ENCODE data around the gene DPF1. TPM values are rescaled to one million over a fixed set of nuclear protein-coding genes. Genes with fewer than 3 reads are reported as not detected.

The DPF1 gene
- total RNA-seq, 4 donors from 2014 or later = 0.85 to 4.2 TPM; not detected in 2

- TF ChIP-seq CTCF (IDR thresholded peaks at IDR 0.05) (no peak), POLR2A (IDR thresholded peaks at IDR 0.05) (no peak)
- Histone ChIP-seq H3K4me1 (no peaks in the 10 kb centered on the region), H3K4me3 (no peak overlapping the region), H3K36me3 (no peaks in the 10 kb centered on the region), H3K27ac (no peak overlapping the region), H3K9me3 (no peaks in the 10 kb centered on the region), H3K27me3 (no peaks in the 10 kb centered on the region)
- intact Hi-C loops (cut with DNase I; ENCODE audit: low total_unique reads) = no loop called here
- DNase-seq = no peak
Observed at GRCh38 chr19:38196948-38197656, 26.9 kb downstream of the DPF1 start.

DNA sequence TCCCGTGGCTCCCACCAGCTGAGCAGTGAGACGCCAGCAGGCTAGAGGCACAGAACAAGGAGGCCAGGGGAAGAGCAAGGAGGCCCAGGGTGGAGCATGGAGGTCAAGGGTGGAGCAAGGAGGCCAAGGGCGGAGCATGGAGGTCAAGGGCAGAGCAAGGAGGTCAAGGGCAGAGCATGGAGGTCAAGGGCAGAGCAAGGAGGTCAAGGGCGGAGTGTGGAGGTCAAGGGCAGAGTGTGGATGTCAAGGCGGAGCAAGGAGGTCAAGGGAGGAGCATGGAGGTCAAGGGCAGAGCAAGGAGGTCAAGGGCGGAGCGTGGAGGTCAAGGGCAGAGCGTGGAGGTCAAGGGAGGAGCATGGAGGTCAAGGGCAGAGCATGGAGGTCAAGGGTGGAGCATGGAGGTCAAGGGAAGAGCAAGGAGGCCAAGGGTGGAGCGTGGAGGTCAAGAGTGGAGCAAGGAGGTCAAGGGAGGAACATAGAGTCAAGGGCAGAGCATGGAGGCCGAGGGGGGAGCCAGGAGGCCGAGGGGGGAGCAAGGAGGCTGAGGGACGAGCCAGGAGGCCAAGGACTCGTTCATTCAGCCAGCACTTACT is 27.7 kb downstream of the DPF1 start:
- no peaks in the 10 kb centered on the region for H3K4me1 ChIP-seq
- H3K27ac ChIP-seq = no peak overlapping the region
- no peaks in the 10 kb centered on the region for H3K36me3 ChIP-seq
- intact Hi-C loops (cut with DNase I; ENCODE audit: low total_unique reads) = no loop called here
- no peak overlapping the region for H3K4me3 ChIP-seq
- no peak for DNase-seq
- H3K9me3 ChIP-seq = no peaks in the 10 kb centered on the region
- TF ChIP-seq POLR2A (IDR thresholded peaks at IDR 0.05) (no peak), CTCF (IDR thresholded peaks at IDR 0.05) (no peak)
- H3K27me3 ChIP-seq = no peaks in the 10 kb centered on the region

- Histone ChIP-seq H3K4me1 (no peaks in the 10 kb centered on the region), H3K27me3 (no peaks in the 10 kb centered on the region), H3K27ac (no peak overlapping the region), H3K36me3 (no peaks in the 10 kb centered on the region), H3K4me3 (no peak overlapping the region), H3K9me3 (no peaks in the 10 kb centered on the region)
- no peak for DNase-seq
- no peak for TF ChIP-seq CTCF (IDR thresholded peaks at IDR 0.05)
- no peak for TF ChIP-seq POLR2A (IDR thresholded peaks at IDR 0.05)
- intact Hi-C loops (cut with DNase I; ENCODE audit: low total_unique reads) = no loop called here
Observed at GRCh38 chr19:38195237-38195636, 28.8 kb downstream of the DPF1 start.

GRCh38 chr19:38194061-38194701 is 29.8 kb downstream of the DPF1 start:
- intact Hi-C loops (cut with DNase I; ENCODE audit: low total_unique reads) = no loop called here
- DNase-seq = no peak
- Histone ChIP-seq H3K27ac (no peak overlapping the region), H3K36me3 (no peaks in the 10 kb centered on the region), H3K27me3 (no peaks in the 10 kb centered on the region), H3K4me3 (no peak overlapping the region), H3K4me1 (no peaks in the 10 kb centered on the region), H3K9me3 (no peaks in the 10 kb centered on the region)
- TF ChIP-seq POLR2A (IDR thresholded peaks at IDR 0.05) (no peak), CTCF (IDR thresholded peaks at IDR 0.05) (no peak)

DNA sequence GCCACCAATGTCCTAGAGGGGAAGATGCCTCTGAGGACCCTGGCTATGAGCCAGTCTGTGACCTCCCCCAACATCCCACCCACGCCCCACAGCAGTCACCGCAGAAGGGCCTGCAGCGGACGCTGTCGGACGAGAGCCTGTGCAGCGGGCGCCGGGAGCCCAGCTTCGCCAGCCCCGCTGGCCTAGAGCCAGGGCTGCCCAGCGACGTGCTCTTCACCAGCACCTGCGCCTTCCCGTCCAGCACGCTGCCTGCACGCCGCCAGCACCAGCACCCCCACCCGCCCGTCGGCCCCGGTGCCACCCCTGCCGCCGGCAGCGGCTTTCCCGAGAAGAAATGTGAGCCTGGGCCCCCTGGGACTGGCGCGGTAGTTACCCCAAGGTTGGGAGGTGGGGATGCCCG is 30.6 kb downstream of the DPF1 start:
- no peaks in the 10 kb centered on the region for H3K27me3 ChIP-seq
- TF ChIP-seq POLR2A (IDR thresholded peaks at IDR 0.05) (no peak), CTCF (IDR thresholded peaks at IDR 0.05) (no peak)
- H3K4me1 ChIP-seq = no peaks in the 10 kb centered on the region
- H3K4me3 ChIP-seq = no peak overlapping the region
- no peaks in the 10 kb centered on the region for H3K9me3 ChIP-seq
- H3K36me3 ChIP-seq = no peaks in the 10 kb centered on the region
- no peak for DNase-seq
- intact Hi-C loops (cut with DNase I; ENCODE audit: low total_unique reads) = no loop called here
- no peak overlapping the region for H3K27ac ChIP-seq

Data from uterus (tissue), 4 donors.